ENCODE measurements around the gene KCNG4.

Gene KCNG4

GRCh38 chr16:84182680-84183571, 56.9 kb downstream of the KCNG4 start:
- DNase-seq, result no peak

- DNase-seq, result no peak
Observed at GRCh38 chr16:84182104-84182503, 57.7 kb downstream of the KCNG4 start.

GRCh38 chr16:84181144-84181915, 58.5 kb downstream of the KCNG4 start:
- no peak for DNase-seq

- DNase-seq, result no peak
Observed at GRCh38 chr16:84180519-84181140, 59.2 kb downstream of the KCNG4 start.

- DNase-seq, result no peak
Observed at GRCh38 chr16:84179612-84180320, 60.0 kb downstream of the KCNG4 start.

- DNase-seq, result no peak
Observed at GRCh38 chr16:84178892-84179611, 60.8 kb downstream of the KCNG4 start.

GRCh38 chr16:84178146-84178765, 61.6 kb downstream of the KCNG4 start:
- no peak for DNase-seq

GRCh38 chr16:84177741-84178073, 62.1 kb downstream of the KCNG4 start:
- no peak for DNase-seq

- no peak for DNase-seq
Observed at GRCh38 chr16:84176192-84177053, 63.4 kb downstream of the KCNG4 start.

- DNase-seq, result peak; percentile 54
Observed at GRCh38 chr16:84175350-84176081, 64.3 kb downstream of the KCNG4 start.

- no peak for DNase-seq
Observed at GRCh38 chr16:84174396-84174795, 65.4 kb downstream of the KCNG4 start.

- DNase-seq, result no peak
Observed at GRCh38 chr16:84169765-84170310, 70.0 kb downstream of the KCNG4 start.

Data from CD4-positive, alpha-beta T cell treated with Interferon gamma for 1 hour (primary cell).